Pancreas (tissue), 10 donors: Measurements from ENCODE around the gene COQ8A. TPM values are rescaled to one million over a fixed set of nuclear protein-coding genes. Genes with fewer than 3 reads are reported as not detected.

Source experiments
- ATAC-seq, 4 donors: fragments of 200-7000 bp; cut with Tn5 transposase; one replicate each; pipeline versions ENCODE4 v1.8.0 to v1.9.1; 2020; ENCODE audit warnings: mild to moderate bottlenecking in 4 of 4, moderate library complexity in 4 of 4
- DNase-seq, 6 donors: peaks; one replicate each; pipeline ENCODE4 v3.0.0-alpha.2; 2020
- FAIRE-seq: peaks from 2 replicates; lab custom pipeline; 2012; peaks lifted over from hg19 to GRCh38; lab: Jason Lieb, UNC
- H3K27ac ChIP-seq, 4 donors: fragments of 200-600 bp; sonication (generic); 1 replicate in 3 of 4; 2 replicates in 1 of 4; pipeline versions ENCODE4 v1.5.0 to v1.8.0; 2020
- H3K27me3 ChIP-seq, 4 donors: fragments of 200-600 bp; one replicate each; pipeline ENCODE4 v1.8.0; 2021
- H3K36me3 ChIP-seq, 3 donors: fragments of 200-600 bp; sonication (generic) in 1 of 3; one replicate each; pipeline versions ENCODE4 v1.5.0 to v1.8.0; 2020 to 2021
- H3K4me1 ChIP-seq, 3 donors: fragments of 200-600 bp; one replicate each; pipeline ENCODE4 v1.8.0; 2021
- H3K4me3 ChIP-seq, 4 donors: fragments of 200-600 bp; sonication (generic) in 2 of 4; one replicate each; pipeline versions ENCODE4 v1.5.0 to v1.8.0; 2020 to 2021
- H3K9me3 ChIP-seq, 4 donors: fragments of 200-600 bp; one replicate each; pipeline ENCODE4 v1.8.0; 2021
- WGBS, 2 donors: extraction: QIAGEN DNeasy Blood & Tissue Kit; methylation state at CpG; one replicate each; pipeline ENCODE4 v1.1.7; 2013; 5-methylcytosine and 5-hydroxymethylcytosine counted together
- intact Hi-C, 3 donors: fragments of 100-400 bp; cut with DNase I; formaldehyde crosslinking; loops; one replicate each; pipeline versions ENCODE4 v1.11.1 to v1.14.2; 2022
- polyA plus RNA-seq, 2 donors: library from polyadenylated mRNA; stranded (reverse); fragments of 200-250 nt; gene quantifications; one replicate each; pipeline ENCODE4 v1.2.3, GENCODE V29; 2013
- total RNA-seq, 6 donors: library from RNA; stranded (reverse); fragmentation: NEBNext Ultra II Directional in 4 of 6; extraction: Animal tissue kit (Norgen Biotek cat#: 25700) in 4 of 6; gene quantifications; one replicate each; pipeline versions ENCODE4 v1.2.1 to v1.2.4, GENCODE V29; 2021 to 2023
- TF ChIP-seq, protein P1 (sequence below), 4 donors: fragments of 200-600 bp; sonication (generic) in 3 of 4; IDR thresholded peaks; one replicate each; pipeline versions ENCODE4 v1.5.0 to v1.8.0; 2021; ENCODE audit warnings: antibody characterized with exemption in 4 of 4
- donor health status: healthy with polysubstance abuse.
- donor health status: DM: no; HTN: no; CAD: no; lungs with moderate emphysema.
- donor health status: DM: no; HTN: no; CAD: no.
- donor health status: control.
- donor health status: control.
- donor health status: Bipolar disorder and iron deficiency.
- donor health status: DM: yes; HTN: yes; CAD: no.
- donor health status: DM: no; HTN: no; CAD: no.
- donor health status: DM: no; HTN: no; CAD: no.
- donor health status: DM: yes; HTN: yes; CAD: no.

The COQ8A gene
- total and polyA plus RNA-seq, 8 donors: 61.2 to 169 (median 92.5) TPM

DNA sequence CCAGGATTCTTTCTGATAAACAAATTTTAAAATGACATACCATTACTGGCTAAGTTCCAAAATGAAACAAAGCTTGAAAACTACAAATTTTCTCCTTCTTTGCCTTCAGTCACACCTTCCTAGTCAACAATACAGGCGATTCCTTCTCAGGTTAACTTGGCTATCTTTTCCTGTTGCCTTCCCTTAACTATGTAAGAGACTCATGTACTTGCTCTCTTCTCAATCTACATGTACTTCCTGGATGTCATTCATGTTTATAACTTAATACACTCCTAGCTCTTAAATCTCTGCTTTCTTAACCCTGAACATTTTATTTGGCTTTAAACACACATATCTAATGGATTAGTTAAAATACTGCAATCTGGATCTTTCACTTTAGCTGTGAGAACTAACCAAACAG, 97.0 kb downstream of the COQ8A start:
- 90 to 94% methylated on average over 1 of the region's 1 CpG for WGBS, 2 donors
- intact Hi-C loops: no loop called here
- Histone ChIP-seq H3K27ac (no peak overlapping the region), H3K27me3 (no peaks in the 10 kb centered on the region), H3K36me3 (no peaks in the 10 kb centered on the region), H3K9me3 (no peaks in the 10 kb centered on the region), H3K4me1 (peaks cover 0 to 6% (median 0%) of the 10 kb centered on the region in 3 donors), H3K4me3 (no peak overlapping the region)
- TF ChIP-seq, protein P1, sequence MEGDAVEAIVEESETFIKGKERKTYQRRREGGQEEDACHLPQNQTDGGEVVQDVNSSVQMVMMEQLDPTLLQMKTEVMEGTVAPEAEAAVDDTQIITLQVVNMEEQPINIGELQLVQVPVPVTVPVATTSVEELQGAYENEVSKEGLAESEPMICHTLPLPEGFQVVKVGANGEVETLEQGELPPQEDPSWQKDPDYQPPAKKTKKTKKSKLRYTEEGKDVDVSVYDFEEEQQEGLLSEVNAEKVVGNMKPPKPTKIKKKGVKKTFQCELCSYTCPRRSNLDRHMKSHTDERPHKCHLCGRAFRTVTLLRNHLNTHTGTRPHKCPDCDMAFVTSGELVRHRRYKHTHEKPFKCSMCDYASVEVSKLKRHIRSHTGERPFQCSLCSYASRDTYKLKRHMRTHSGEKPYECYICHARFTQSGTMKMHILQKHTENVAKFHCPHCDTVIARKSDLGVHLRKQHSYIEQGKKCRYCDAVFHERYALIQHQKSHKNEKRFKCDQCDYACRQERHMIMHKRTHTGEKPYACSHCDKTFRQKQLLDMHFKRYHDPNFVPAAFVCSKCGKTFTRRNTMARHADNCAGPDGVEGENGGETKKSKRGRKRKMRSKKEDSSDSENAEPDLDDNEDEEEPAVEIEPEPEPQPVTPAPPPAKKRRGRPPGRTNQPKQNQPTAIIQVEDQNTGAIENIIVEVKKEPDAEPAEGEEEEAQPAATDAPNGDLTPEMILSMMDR (IDR thresholded peaks at IDR 0.05): no peak
- no peak for FAIRE-seq
- no peak for ATAC-seq
- DNase-seq: no peak

Other genes starting within 250 kb of the COQ8A start
- 10 to 100 TPM in 1 of 6 donors, 1 to 10 TPM in 5; 5.0 to 13.9 (median 5.9) TPM for gene ITPKB, start 201.0 kb upstream of the COQ8A start, total RNA-seq
- 1 to 10 TPM; 3.8 to 4.6 TPM for gene ITPKB, start 201.0 kb upstream of the COQ8A start, polyA plus RNA-seq
- 10 to 100 TPM; 36.5 to 70.2 (median 44.1) TPM for gene PSEN2, start 69.7 kb upstream of the COQ8A start, total RNA-seq
- 10 to 100 TPM; 31.4 to 37.1 TPM for gene PSEN2, start 69.7 kb upstream of the COQ8A start, polyA plus RNA-seq